MM.1S (cell line): Measurements from ENCODE around the gene GAB3.

Source experiments
- DNase-seq: peaks from one replicate; pipeline ENCODE4 v3.0.0-alpha.2; 2015
- H2AFZ ChIP-seq: fragments of 300-600 bp; sonication (generic); 2 replicates; pipeline ENCODE4 v1.6.0; 2016; ENCODE audit warnings: antibody characterized with exemption, low read length
- H3F3A ChIP-seq: fragments of 300-600 bp; sonication (generic); 2 replicates; pipeline ENCODE4 v1.6.1; 2016; ENCODE audit warnings: mild to moderate bottlenecking, antibody characterized with exemption, low read length, moderate library complexity, mixed read lengths; ENCODE audit not compliant: insufficient read depth
- H3K27ac ChIP-seq: fragments of 300-600 bp; sonication (generic); 2 replicates; pipeline ENCODE4 v1.5.1; 2016; ENCODE audit warnings: mild to moderate bottlenecking, low read length
- H3K27me3 ChIP-seq: fragments of 300-600 bp; sonication (generic); replicated peaks from 2 replicates; pipeline ENCODE4 v1.6.0; 2016; ENCODE audit warnings: low read length; ENCODE audit not compliant: insufficient read depth
- H3K36me3 ChIP-seq: fragments of 300-600 bp; sonication (generic); replicated peaks from 2 replicates; pipeline ENCODE4 v1.6.1; 2016; ENCODE audit warnings: mild to moderate bottlenecking, low read length, mixed read lengths; ENCODE audit not compliant: insufficient read depth
- H3K4me1 ChIP-seq: fragments of 300-600 bp; sonication (generic); 2 replicates; pipeline ENCODE4 v1.6.1; 2016; ENCODE audit warnings: low read length, mixed read lengths
- H3K4me2 ChIP-seq: fragments of 300-600 bp; sonication (generic); 2 replicates; pipeline ENCODE4 v1.6.0; 2016; ENCODE audit warnings: low read depth, low read length
- H3K4me3 ChIP-seq: fragments of 300-600 bp; sonication (generic); 2 replicates; pipeline ENCODE4 v1.5.1; 2016; ENCODE audit warnings: low read length, mixed read lengths
- H3K79me2 ChIP-seq: fragments of 300-600 bp; sonication (generic); 2 replicates; pipeline ENCODE4 v1.6.1; 2016; ENCODE audit warnings: mixed run types, low read length, mixed read lengths
- H3K9ac ChIP-seq: fragments of 300-600 bp; sonication (generic); 2 replicates; pipeline ENCODE4 v1.6.1; 2016; ENCODE audit warnings: low read length, mixed read lengths
- H3K9me2 ChIP-seq: fragments of 300-600 bp; sonication (generic); replicated peaks from 2 replicates; pipeline ENCODE4 v1.6.1; 2016; ENCODE audit warnings: mild to moderate bottlenecking, low read length, mixed read lengths; ENCODE audit not compliant: insufficient read depth
- H3K9me3 ChIP-seq: fragments of 300-600 bp; sonication (generic); replicated peaks from 2 replicates; pipeline ENCODE4 v1.6.1; 2016; ENCODE audit warnings: mild to moderate bottlenecking, low read length, mixed read lengths; ENCODE audit not compliant: insufficient read depth
- H4K20me1 ChIP-seq: fragments of 300-600 bp; sonication (generic); 2 replicates; pipeline ENCODE4 v1.6.1; 2016; ENCODE audit warnings: mild to moderate bottlenecking, low read length, moderate library complexity, mixed read lengths; ENCODE audit not compliant: insufficient read depth
- CTCF ChIP-seq: fragments of 300-600 bp; sonication (generic); IDR thresholded peaks from 2 replicates; pipeline ENCODE4 v1.5.1; 2016; ENCODE audit warnings: antibody characterized with exemption, low read length, mixed read lengths
- EZH2 ChIP-seq: fragments of 300-600 bp; sonication (generic); optimal IDR thresholded peaks from 2 replicates; pipeline ENCODE3; 2017; ENCODE audit warnings: low read depth, mild to moderate bottlenecking, antibody characterized with exemption, low read length, mixed read lengths
- EZH2phosphoT487 ChIP-seq: fragments of 300-600 bp; sonication (generic); IDR thresholded peaks from 2 replicates; pipeline ENCODE4 v1.6.1; 2018; ENCODE audit warnings: antibody characterized with exemption, low read length

GAB3 gene

DNA sequence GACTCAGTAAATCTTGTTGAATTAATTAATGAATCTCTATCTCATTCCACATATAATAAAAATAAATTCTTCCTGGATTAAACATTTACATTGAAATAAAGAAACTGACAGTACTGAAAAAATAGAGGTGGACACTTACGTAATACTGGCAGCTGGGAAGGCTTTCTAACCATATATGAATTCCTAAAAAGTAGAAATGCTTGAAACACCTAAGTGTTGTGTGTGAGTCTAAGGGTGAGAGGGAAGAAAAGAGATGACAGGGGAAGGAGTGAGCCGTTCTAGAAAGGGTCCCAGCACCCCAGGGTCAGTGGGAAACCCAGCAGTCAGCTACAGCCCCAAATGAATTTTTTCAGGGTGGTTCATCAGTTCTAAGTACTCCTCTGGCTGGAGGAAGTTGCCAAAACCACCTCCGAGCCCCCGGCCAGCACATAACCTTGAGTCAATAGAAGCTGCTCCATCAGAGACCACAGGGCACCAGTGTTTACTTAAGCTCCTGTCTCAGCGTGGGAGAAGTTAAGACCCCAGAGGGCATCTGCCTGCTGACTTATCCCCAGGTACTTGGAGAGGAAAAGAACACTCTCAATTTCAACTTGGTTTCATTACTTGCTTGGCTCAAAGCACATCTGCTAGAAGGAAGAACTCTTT, 18.3 kb downstream of the GAB3 start:
- Histone ChIP-seq H3K9me2 (no peaks in the 10 kb centered on the region), H3K36me3 (no peaks in the 10 kb centered on the region), H3K27me3 (no peaks in the 10 kb centered on the region), H3K4me2 (no peak overlapping the region), H3F3A (no peaks in the 10 kb centered on the region), H3K9ac (no peak overlapping the region), H3K4me3 (no peak overlapping the region), H3K27ac (no peak overlapping the region), H3K4me1 (no peaks in the 10 kb centered on the region), H2AFZ (no peak overlapping the region), H4K20me1 (no peaks in the 10 kb centered on the region), H3K79me2 (no peaks in the 10 kb centered on the region), H3K9me3 (no peaks in the 10 kb centered on the region)
- no peak for DNase-seq
- no peak for TF ChIP-seq EZH2
- no peak for TF ChIP-seq CTCF
- no peak for TF ChIP-seq EZH2phosphoT487

DNA sequence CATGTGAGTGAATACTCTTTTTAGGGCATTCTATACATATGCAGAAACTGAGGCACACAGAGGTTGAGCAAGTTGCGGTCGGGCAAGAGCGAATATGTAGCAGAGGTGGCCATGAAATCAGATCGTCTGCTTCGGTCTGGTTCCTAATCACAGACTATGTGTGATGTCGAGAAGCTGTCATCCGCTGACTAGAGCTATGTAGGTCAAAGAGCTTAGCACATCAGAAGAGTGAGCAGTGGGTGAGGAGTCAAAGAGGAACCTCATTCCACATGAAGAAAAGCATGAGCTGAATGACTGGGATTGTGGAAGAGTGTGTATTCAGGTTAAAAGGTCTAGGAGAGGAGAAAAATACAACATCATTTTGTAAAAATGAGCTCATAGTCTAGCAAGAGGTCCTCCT, 19.0 kb downstream of the GAB3 start:
- Histone ChIP-seq H3K9me3 (no peaks in the 10 kb centered on the region), H4K20me1 (no peaks in the 10 kb centered on the region), H3K9ac (no peak overlapping the region), H3K79me2 (no peaks in the 10 kb centered on the region), H3K36me3 (no peaks in the 10 kb centered on the region), H3K4me1 (no peaks in the 10 kb centered on the region), H3K27ac (no peak overlapping the region), H3K4me2 (no peak overlapping the region), H3K9me2 (no peaks in the 10 kb centered on the region), H3F3A (no peaks in the 10 kb centered on the region), H3K27me3 (no peaks in the 10 kb centered on the region), H2AFZ (no peak overlapping the region), H3K4me3 (no peak overlapping the region)
- TF ChIP-seq EZH2, result no peak
- TF ChIP-seq EZH2phosphoT487, result no peak
- TF ChIP-seq CTCF, result no peak
- no peak for DNase-seq

DNA sequence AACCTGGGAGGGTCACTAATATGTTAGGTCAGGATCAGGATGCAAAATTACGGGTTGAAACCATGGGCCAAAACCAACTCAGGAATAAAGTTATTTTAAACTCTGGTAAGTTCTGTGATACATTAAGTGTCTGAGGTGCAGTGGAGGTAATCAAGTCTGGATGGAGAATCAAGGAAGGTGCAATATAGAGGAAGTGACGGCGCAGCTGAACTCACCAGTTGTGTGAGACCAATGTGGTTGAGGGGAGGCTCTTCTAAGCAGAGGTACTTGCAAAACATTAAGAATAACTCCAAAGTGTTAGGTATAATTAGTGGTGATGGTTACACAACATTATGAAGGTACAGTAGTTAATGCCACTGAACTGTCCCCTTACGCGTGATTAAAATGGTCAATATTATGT, 19.7 kb downstream of the GAB3 start:
- H3K4me2 ChIP-seq, result no peak overlapping the region
- H4K20me1 ChIP-seq, result no peaks in the 10 kb centered on the region
- DNase-seq, result no peak
- no peaks in the 10 kb centered on the region for H3K27me3 ChIP-seq
- TF ChIP-seq EZH2phosphoT487 (no peak), EZH2 (no peak), CTCF (no peak)
- H3K79me2 ChIP-seq, result no peaks in the 10 kb centered on the region
- H3F3A ChIP-seq, result no peaks in the 10 kb centered on the region
- H3K27ac ChIP-seq, result no peak overlapping the region
- H3K36me3 ChIP-seq, result no peaks in the 10 kb centered on the region
- H3K9me2 ChIP-seq, result no peaks in the 10 kb centered on the region
- no peak overlapping the region for H3K4me3 ChIP-seq
- no peaks in the 10 kb centered on the region for H3K9me3 ChIP-seq
- H3K9ac ChIP-seq, result no peak overlapping the region
- H3K4me1 ChIP-seq, result no peaks in the 10 kb centered on the region
- no peak overlapping the region for H2AFZ ChIP-seq
